ENCODE measurements around the gene ECT2L.

Gene ECT2L

DNA sequence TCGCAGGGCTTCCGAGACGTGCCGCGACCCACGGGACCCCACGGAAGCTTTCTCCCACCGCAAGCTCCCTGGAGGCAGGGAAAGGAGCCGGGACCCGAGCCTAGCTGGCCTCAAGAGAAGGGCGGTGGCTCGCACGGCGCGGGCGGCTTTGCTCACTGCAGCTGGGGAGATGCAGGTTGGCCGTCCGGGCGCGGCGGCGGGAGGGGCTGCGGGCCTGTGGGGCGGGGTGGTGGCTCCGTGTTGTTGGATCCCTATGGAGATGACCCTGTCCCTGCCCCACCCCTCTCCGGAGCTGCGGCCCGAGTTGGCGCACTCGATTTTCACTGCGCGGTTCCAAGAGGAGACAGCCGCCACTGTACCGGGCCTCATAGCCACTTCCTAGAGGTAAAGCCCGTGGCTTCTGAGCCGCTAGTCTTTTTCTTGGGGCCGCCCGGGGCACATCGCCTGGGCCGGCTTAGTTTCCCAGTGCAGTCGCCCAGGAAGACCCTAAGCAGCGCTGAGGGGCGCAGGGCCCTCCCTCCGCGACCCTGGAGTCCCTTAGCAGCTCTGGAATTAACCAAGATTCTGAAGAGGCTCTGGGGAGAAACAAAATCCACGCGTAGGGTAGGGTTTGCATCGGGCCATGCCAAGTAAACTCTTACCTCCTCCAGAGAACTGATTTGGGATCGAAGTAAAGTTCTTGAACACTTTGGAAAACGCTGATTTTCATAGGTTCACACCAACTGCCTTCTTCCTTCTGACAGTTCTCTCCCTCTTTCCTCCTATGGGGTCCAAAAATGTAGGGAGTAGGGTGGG is at the start of gene ECT2L:
Gene ECT2L (plus strand): TSS at position 279 of the 795 bp plus-strand sequence. CDS start 17,188 bp downstream, outside the sequence.
- no peak for DNase-seq (ENCODE audit: low spot score)

GRCh38 chr6:138752017-138752416 is 43.9 kb upstream of the ECT2L start:
- DNase-seq (ENCODE audit: low spot score), result no peak

GRCh38 chr6:138757136-138757535 is 38.8 kb upstream of the ECT2L start:
- no peak for DNase-seq (ENCODE audit: low spot score)

DNA sequence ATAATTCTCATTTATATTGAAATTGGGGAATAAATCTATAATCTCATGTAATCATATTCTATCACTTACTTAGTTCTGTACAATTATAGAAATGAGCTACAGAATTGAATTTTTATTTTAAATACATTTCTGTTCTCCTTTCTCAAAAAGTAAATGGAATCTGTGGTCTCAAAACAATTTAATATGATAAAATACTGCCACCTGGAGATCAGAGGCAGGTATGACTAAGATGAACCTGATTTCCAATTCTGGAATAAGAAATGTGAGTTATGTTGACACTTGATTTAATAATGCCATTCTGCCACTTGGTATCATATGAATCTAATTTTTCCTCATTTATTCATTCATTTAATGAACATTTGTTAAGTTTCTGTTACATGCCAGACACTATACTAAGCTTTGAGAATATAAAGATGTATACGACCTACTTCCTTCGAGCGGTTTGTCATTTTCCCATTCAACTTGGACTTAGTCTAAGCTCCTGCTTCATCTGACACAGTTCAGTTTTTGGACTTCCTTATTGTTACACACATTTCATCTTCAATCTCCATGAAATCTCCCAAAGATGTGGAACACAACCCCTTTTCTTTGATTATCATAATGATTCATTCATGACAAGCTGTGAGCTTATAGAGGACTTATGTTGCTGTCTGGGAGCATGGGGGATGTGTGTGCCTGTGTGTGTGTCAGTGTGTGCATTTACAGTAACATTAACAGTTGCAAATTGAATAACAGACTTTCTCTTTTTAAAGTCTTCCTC is 29.8 kb upstream of the ECT2L start:
- DNase-seq (ENCODE audit: low spot score), result peak; percentile 36

DNA sequence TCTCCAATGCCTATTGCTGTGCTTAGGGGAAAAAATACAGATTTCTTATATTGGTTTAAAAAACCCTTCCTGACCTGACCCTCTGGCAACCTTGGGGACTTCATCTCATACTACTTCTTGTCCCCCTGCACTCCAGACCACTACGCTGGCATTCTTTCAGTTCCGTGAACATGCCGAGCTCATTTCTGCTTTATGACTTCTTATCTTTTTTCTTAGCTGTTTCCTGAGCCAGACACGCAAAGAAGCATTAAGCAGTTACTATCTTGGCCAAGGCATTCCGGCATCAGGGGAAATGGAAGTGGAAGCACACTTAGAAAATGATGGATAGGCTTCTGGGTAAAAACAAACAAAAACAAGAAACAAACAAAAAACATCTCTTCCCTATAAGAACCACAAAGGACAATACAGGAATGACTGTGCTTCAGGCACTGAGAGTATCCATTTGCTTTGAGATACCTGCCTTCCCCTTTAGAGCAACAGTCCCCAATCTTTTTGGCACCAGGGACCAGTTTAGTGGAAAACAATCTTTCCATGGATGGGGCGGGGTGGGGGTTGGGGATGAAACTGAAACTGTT is 26.7 kb upstream of the ECT2L start:
- DNase-seq (ENCODE audit: low spot score), result no peak

GRCh38 chr6:138772596-138773176 is 23.2 kb upstream of the ECT2L start:
- no peak for DNase-seq (ENCODE audit: low spot score)

- peak; percentile 90 for DNase-seq (ENCODE audit: low spot score)
Observed at GRCh38 chr6:138773177-138774091, 22.5 kb upstream of the ECT2L start, which contains the start of gene CCDC28A. Gene CCDC28A (plus strand): TSS chr6:138773769. CDS start chr6:138776121, 2,352 bp downstream.

GRCh38 chr6:138774370-138774769 is 21.5 kb upstream of the ECT2L start:
- no peak for DNase-seq (ENCODE audit: low spot score)

GRCh38 chr6:138776659-138777058 is 19.2 kb upstream of the ECT2L start:
- no peak for DNase-seq (ENCODE audit: low spot score)

- no peak for DNase-seq (ENCODE audit: low spot score)
Observed at GRCh38 chr6:138778331-138778730, 17.6 kb upstream of the ECT2L start.

GRCh38 chr6:138782243-138782642 is 13.6 kb upstream of the ECT2L start:
- no peak for DNase-seq (ENCODE audit: low spot score)

DNA sequence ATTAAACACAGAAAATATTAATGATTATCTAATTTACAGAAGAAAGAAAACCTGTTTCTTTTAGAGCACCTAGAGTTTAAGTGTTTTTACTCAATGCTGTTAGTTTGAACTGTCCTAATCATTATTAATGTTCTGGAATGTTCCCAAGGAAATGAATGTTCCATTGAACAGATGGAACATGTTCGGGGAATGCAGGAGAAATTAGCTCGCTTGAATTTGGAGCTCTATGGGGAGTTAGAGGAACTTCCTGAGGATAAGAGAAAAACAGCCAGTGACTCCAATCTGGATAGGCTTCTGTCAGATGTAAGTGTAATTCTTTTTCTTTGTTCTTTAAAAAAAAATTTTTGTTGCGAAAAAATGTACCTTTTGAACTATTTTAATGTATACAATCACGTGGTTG is 10.8 kb upstream of the ECT2L start:
- no peak for DNase-seq (ENCODE audit: low spot score)

DNA sequence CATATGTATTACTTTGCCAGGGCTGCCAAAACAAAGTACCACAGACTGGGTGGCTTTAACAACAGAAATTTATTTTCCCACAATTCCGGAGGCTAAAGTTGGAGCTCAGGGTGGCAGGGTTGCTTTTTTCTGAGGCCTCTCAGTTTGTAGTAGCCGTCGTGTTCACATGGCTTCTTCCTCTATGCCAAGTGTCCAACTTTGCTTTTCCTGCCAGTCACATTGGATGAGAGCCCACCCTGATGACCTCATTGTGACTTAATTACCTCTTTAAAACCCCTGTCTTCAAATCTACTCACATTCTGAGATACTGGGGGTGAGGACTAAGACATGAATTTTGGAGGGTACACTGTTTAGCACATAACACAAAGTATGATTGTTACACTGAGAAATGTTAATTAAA is 9.9 kb upstream of the ECT2L start:
- DNase-seq (ENCODE audit: low spot score), result no peak

GRCh38 chr6:138787138-138787537 is 8.7 kb upstream of the ECT2L start:
- DNase-seq (ENCODE audit: low spot score), result no peak

- DNase-seq (ENCODE audit: low spot score), result no peak
Observed at GRCh38 chr6:138796771-138797170, 884 bp downstream of the ECT2L start.

- no peak for DNase-seq (ENCODE audit: low spot score)
Observed at GRCh38 chr6:138797806-138798446, 2.0 kb downstream of the ECT2L start.

DNA sequence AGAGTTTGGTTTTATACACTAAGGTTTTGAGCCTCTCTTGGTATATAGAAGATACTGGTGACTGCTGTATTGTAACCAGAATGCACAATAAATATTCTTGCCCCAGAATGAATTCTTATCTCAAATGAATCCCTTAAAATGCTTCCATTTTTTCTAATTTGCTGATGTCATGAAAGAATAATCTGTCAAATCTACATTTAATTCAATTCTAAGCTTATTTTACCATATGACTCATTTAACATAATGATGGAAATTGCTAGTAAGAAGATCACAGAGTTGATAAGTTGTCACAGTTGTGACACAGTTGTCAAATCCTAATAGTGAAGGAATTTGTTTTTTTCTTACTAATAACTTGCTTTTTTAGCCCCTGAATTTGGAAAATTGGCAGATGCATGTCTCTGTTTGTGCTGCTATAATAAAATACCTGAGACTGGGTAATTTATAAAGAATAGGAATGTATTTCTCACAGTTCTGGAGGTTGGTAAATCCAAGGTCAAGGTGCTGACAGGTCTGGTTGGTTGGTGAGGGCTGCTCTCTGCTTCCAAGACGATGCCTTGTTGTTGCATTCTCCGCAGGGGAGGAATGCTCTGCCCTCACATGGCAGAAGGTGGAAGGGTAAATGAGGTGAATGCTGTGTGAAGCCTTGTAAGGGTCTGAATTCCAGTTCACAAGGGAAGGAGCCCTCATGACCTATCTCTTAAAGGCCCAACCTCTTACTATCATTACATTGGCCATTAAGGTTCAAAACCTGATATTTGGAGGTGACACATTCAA is 4.7 kb downstream of the ECT2L start:
- DNase-seq (ENCODE audit: low spot score), result no peak

- DNase-seq (ENCODE audit: low spot score), result no peak
Observed at GRCh38 chr6:138803331-138803730, 7.4 kb downstream of the ECT2L start.

DNA sequence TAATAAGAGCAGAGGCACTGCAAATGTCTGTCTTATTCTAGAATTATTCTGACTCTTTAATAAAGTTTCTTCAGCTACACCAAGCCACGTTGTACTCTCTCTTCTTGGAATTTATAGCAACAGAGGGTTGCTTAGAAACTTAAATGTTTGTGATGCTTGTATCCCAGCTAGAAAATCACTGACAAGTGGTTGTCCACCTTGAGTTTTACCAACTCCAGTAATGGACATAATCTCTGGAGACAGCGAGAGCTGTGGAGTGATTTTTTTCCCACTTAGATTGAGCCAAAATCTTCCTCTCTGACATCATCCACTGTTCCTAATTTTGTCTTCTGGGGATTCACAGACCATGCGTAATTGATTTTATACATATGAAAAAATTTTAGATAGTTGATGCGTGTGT is 8.0 kb downstream of the ECT2L start:
- DNase-seq (ENCODE audit: low spot score), result no peak

All from CD4-positive, alpha-beta T cell treated with Interleukin-15 for 4 hours (primary cell).